ENCODE data around the gene FOLR1.
"Not testable (repeated sequence)": the region's sequence is repeated elsewhere in the genome, so short reads cannot be mapped to it uniquely, and the experiment has no call there.

The FOLR1 gene

DNA sequence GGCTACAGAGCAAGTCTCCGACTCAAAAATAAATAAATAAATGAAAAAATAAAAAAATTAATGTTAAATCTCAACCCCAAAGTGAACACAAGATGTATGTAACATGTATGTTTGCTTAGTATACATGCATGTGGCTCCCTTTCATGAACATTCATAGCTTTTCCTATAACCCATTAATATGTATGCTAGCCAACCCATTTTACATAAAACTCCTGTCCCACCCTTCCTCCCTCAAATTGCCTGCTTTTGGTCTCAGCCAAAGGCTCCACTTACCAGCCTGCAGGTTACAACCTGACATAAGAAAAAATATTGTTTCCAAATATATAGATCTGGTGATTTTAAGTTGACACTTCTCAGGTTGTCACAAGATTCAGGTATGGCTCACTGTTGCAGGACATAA, 3.7 kb upstream of the FOLR1 start:
- no peak for DNase-seq

DNA sequence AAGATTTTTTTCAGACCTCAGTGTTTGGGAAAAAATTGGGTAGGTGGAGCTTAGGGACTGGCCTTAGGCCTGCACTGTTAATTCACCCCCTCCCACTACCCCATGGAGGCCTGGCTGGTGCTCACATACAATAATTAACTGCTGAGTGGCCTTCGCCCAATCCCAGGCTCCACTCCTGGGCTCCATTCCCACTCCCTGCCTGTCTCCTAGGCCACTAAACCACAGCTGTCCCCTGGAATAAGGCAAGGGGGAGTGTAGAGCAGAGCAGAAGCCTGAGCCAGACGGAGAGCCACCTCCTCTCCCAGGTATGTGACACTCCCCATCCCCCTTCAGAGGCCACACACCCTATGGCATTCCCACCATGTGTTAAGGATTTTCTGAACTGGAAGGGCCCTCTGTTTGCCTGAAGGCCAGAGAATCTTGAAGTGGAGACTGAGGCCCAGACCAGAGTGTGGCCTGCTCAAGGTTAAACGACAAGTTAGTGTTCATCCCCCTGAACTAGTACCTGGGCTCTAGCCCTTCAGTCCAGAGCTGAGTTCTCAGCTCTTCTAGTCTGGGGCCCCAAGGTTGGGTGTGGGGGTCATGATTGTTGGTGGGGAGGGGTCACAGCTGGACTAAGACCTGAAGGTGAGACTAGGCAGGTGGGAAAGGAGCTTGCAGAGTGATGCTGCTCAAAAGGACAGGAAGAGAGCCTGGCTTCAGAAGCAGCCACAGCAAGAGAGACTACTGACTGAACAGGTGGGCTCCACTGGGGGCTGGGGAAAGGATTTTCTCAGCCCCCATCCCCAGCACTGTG, 2.3 kb upstream of the FOLR1 start:
- DNase-seq = no peak

DNA sequence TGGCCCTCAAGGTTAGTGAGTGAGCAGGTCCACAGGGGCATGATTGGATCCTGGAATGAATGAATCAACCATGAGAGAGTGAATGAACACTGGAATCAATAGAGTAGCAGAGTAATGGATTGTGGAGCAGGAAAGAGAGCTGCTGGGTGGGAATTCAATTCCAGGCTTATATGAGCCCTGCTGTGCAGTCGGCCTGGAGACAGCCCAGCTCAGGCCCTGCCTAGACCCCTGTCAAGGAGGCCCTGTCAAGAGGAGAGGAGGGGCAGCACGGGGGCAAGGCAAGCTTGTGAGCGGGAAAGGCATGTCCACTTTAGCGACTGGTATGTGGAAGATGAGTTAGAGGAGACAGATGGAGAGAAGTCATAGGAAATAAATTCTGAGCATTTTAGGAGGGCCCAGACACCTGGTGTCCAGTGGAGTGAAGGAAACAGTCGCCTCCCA, 1.3 kb upstream of the FOLR1 start:
- DNase-seq = no peak

DNA sequence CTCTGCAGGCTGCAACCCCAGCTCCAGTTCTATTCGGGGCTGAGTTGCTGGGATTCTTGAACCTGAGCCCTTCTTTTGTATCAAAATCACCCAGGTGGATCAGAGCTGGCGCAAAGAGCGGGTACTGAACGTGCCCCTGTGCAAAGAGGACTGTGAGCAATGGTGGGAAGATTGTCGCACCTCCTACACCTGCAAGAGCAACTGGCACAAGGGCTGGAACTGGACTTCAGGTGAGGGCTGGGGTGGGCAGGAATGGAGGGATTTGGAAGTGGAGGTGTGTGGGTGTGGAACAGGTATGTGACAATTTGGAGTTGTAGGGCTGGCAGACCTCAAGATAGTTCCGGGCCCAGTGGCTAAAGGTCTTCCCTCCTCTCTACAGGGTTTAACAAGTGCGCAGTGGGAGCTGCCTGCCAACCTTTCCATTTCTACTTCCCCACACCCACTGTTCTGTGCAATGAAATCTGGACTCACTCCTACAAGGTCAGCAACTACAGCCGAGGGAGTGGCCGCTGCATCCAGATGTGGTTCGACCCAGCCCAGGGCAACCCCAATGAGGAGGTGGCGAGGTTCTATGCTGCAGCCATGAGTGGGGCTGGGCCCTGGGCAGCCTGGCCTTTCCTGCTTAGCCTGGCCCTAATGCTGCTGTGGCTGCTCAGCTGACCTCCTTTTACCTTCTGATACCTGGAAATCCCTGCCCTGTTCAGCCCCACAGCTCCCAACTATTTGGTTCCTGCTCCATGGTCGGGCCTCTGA, 3.8 kb downstream of the FOLR1 start:
- no peak for DNase-seq

DNA sequence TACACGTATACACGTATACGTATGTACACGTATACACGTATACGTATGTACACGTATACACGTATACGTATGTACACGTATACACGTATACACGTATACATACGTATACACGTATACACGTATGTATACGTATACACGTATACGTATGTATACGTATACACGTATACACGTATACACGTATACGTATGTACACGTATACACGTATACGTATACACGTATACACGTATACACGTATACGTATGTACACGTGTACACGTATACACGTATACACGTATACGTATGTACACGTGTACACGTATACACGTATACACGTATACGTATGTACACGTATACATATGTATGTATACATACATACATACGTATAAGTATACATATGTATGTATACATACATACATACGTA, 9.5 kb downstream of the FOLR1 start:
- DNase-seq = not testable (repeated sequence)

DNA sequence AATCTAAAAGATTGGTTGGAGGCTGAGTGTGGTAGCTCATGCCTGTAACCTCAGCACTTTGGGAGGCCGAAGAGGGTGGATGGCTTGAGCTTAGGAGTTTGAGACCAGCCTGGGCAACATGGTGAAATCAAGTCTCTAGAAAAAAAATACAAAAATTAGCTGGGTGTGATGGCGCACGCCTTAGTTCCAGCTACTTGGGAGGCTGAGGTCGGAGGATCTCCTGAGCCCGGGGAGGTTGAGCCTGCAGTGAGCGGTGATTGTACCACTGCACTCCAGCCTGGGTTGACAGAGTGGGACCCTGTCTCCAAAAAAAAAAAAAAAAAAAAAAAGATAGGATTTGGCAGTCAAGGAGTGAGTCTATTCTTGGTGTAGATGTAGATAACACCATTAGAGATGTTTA, 10.6 kb downstream of the FOLR1 start:
- DNase-seq = no peak

DNA sequence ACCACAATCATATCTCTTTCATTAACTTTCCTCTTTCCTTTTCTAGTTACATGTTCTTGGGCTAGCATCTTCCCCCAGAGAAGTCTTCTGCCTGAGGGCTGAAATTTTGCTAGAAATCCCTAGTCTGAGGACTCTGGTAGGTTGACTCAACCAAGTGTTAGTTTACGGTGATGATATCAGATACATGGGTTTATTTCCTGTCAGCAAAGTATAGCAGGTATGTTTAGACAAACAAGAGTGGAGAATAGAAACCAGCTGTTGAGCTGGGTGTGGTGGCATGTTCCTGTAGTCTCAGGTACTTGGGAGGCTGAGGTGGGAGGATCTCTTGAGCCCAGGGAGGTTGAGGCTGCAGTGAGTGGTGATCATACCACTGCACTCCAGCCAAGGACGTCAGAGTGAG, 11.2 kb downstream of the FOLR1 start:
- no peak for DNase-seq

DNA sequence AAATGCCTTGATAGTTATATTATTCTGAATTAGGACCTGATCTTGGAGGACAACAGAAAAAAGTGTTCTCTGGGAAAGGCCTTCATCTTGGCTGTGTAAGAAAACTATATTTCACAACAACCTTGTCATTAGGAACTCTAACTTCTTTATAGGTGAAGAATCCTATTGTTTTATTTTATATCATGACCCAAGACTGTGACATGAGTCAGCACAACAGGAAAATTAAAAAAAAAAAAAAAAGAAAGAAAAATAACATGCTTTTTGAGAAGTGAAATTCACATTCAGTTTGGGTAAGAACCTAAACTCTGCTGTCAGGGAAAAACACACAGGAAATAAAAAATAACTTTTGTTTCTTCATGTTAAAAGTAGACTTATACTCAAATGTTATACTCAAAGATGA, 12.9 kb downstream of the FOLR1 start:
- DNase-seq = no peak

DNA sequence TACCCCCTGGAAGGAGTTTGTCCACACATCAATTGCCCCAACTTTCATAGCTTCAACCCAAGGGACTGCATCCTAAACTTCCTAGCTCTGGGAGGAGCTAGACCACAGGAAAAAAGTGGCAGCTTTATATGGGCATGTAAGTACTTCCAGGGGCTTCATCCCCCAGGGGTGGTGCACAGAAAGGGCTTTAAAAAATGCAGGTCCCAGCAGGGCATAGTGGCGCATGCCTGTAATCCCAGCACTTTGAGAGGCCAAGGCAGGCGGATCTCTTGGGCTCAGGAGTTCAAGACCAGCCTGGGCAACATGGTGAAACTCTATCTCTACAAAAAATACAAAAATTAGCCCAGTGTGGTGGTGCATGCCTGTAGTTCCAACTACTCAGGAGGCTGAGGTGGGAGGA, 14.9 kb downstream of the FOLR1 start:
- DNase-seq = not testable (repeated sequence)

DNA sequence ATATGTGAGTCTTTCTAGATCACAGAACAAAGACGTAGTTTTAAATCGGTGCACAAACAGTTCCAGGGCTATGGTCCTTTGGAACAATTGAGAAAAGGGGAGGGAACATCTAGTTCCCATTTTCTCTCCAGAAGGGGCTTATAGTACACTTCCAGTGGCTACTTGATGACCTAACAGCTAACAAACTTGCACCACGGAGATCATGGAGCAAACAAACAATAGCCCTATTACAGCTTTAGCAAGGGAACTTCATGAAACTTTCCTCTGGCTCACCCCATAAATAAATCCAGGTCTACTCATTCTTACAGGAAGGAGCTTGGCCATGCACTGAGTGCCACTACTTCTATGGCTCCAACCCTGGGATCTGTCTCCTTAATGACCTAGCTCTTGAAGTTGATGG, 16.3 kb downstream of the FOLR1 start:
- DNase-seq = no peak

DNA sequence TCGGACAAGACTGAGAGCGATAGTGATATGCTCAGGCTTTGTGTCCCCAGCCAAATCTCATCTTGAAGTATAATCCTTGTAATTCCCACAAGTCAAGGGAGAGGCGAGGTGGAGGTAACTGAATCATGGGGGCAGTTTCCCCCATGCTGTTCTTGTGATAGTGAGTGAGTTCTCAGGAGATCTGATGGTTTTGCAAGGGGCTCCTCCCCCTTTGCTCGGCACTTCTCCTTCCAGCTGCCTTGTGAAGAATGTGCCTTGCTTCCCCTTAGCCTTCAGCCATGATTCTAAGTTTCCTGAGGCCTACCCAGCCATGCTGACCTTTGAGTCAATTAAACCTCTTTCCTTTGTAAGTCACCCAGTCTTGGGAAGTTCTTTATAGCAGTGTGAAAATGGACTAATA, 17.2 kb downstream of the FOLR1 start:
- DNase-seq = no peak

DNA sequence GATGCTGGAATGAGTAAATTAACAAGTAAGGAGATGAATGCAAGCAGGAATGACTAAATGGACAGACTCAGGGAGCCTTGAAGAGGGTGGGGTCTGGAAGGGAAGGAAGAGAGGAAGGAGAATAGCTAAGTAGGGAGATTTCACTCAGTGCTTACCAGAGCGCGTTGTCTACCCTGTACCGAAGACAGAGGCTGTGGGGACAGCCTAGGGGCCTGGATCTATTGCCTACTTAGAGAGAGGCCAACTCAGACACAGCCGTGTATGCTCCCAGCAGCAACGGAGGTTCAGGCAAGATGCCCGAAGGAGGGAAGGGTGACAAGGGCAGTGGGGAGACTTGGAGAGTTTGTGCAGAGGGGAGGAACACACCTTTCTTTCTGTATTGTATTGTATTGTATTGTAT, 24.7 kb downstream of the FOLR1 start, which contains the start of gene FOLR2:
FOLR2 (plus strand) TSS at position 157 of the 400 bp plus-strand sequence. CDS start 1,791 bp downstream, outside the sequence.
- DNase-seq = no peak

DNA sequence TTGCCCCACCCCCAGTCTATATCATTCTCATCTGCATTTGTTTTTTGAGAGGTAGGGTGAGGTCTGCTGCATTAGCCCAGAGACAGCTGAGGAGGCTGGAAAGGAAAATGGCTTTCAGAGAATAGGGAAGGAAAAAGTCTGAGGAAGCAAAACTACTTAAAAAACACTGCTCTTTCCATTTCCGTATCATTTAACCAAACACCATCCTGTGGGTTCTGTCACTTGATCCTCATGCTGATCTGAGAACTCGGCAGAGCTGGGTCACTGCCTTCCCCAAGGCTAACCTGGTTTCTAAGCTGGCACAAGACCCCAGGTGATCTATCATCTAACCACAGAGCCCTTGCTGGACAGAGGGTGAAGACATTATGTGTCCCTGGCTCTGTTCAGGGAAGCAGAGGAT, 25.9 kb downstream of the FOLR1 start:
- DNase-seq = no peak

DNA sequence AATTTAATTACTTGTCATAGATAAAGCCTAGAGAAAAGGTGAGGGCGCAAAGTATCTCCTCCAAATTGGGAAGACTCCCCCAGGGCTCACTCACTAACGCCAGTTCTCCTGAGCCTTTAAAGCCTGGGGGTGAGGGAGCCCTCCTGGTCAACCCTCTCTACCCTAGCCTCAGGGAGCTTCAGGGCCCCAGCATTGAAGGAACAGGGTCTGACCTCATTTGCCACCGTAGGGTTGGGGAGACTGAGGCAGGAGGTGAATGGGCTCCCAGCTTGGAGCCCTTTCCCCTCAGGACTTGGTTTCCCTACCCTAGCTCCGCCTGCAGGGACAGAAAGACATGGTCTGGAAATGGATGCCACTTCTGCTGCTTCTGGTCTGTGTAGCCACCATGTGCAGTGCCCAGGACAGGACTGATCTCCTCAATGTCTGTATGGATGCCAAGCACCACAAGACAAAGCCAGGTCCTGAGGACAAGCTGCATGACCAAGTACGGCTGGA, 26.4 kb downstream of the FOLR1 start:
- DNase-seq = no peak

DNA sequence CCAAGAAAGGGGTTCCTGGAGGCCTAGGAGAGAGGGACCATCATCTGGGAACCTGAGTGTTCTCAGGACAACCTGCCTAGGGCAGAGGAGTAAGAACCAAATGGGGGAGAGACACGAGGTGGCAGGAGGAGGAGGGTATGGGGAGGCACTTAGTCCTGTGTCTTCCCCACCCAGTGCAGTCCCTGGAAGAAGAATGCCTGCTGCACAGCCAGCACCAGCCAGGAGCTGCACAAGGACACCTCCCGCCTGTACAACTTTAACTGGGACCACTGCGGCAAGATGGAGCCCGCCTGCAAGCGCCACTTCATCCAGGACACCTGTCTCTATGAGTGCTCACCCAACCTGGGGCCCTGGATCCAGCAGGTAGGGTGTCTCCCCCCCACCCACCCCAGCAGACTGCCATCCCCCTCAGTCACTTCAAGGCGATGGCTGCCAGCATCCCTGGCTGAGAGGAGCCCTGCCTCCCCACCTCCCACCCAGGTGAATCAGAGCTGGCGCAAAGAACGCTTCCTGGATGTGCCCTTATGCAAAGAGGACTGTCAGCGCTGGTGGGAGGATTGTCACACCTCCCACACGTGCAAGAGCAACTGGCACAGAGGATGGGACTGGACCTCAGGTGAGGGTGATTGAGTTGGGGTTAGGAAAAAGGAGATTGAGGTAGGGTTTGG, 28.9 kb downstream of the FOLR1 start:
- DNase-seq = no peak

DNA sequence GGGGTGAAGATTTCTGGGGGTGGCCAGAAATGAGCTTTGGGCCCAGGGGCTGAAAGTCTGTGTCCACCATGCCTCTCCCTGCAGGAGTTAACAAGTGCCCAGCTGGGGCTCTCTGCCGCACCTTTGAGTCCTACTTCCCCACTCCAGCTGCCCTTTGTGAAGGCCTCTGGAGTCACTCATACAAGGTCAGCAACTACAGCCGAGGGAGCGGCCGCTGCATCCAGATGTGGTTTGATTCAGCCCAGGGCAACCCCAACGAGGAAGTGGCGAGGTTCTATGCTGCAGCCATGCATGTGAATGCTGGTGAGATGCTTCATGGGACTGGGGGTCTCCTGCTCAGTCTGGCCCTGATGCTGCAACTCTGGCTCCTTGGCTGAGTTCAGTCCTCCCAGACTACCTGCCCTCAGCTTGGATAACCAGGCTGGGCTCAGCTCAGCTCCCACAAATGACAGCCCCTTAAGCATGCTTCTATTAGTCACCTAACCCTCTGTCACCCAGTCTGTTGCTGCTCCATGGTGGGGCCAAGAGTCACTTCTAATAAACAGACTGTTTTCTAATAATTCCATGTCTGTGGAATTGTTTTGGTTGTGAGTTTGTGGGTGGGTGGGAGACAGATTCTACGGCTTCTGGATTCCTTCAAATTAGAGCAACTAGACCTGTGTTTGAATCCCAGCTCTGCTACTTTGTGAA, 29.6 kb downstream of the FOLR1 start:
- DNase-seq = no peak

DNA sequence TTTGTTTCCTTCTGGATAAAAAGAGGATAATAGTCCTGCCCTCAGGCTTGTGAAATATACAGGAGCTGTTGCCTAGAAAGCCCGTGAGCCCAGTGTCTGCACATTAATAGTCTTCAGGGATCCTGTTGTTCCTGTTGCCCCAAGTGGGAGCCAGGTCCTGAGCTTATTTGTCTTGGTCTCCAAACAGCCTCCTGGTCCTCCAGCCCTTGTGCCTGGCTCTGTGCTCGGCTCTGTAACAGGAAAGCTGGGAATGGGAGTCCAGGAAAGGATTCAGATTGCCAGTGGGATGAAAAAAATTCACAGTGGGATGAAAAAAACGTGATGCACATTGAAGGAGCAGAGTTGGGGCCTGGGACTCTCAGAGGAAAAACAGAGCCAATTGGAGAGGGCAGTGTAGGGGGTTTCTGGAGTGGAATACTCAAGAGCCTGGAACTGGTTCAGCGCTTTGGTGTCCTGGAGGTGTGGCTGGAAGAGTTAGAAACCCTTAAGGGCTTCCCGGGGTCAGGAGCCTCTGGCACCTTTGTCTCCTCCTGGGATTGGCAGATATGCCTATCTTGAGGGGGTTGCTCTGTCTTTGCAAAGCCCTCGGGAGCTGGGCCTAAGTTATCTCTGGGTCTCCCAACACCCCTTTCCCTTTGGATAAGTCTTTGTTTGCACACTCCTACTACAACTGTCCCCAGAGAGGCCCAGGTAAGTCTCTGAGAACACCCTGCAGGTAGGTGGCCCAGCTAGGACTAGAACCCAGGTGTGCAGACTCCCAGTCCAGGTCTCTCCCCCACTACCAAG, 30.4 kb downstream of the FOLR1 start:
- DNase-seq = no peak

DNA sequence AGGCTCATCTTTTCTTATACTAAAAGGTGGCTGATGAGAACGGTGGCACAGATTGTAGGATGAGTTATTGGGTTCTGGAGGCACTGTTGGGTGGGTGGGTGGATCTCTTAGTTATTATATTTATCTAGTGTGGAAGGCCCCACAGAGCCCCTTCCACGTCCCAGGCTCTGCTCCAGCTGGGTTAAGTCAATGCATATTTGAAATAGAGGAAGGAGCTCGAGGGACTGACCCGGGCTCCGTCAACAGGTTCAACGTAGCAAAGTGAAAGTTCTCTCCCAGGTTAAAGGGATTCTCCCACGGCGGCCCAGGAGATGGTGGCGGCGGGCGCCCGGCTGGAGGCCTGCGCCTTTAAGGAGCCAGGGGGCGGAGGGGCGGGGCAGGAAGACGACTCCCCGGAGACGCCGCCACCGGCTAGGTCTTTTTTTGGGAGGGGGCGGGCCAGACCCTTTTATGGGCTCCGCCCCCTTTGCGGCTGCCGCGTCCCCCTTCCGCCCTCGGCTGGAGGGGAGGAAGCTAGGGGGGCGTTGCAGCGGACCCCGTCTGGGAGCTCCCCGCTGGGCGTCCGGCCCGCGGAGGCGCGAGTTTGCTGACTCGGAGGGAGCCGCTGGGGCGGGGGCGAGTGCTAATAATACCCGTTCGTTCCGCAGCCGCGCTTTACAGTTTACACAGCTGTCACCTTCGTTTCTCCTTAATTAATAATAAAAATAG, 31.1 kb downstream of the FOLR1 start:
- DNase-seq = peak; percentile 94

DNA sequence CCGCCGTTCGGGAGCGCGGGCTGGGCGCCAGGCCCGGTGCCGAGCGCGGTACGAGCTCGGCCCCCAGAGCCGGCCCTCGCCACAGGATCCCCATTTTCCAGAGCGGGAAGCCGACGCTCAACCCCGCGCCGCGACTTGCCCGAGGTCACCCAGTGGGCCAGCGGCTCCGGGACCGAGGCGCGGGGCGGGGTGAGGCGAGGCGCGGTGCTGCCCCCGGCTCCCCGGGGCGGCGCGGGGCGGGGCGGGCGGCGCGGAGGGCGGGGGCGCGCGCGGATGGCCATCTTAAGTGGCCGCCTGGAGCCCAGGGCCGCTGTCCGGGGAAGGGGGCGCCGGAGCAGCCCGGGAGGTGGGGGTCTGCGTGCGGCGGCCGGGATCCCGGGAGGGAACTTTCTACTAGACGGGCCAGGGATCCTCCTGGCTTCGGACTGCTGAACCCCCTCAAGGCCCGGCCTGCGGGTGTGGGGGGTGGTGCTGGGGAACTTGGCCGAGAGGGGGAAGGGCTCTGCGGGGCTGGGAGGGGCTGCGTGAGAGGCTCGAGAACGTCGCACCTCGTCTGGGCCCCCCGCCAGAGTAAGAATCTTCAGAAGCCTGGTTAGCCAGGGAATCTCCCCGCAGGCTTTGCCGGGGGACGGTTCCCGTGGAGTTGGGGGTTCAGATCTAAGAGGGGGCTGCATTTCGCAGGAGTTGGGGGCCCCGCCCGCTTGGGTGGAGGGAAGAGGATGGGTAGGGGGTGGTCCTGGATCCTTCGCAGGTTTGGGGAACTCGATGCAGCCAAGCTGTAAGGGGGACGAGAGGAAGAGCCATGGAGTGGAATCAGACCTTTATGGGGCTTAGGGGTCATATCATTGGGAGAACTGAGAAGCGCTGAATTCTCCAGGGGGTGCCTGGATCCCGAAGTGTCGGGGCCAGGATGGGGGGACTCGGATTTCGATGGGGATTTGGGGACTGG, 31.9 kb downstream of the FOLR1 start:
- peak; percentile 51 for DNase-seq
